GM21447 (cell line): Measurements from ENCODE around the gene C1orf232.

ENCODE experiments used
- ATAC-seq: cut with Tn5 transposase; IDR thresholded peaks from one replicate; pipeline ENCODE4 v1.9.1; 2021; ENCODE audit not compliant: unreplicated experiment

Gene C1orf232

GRCh38 chr1:26180010-26180506 lies 11.3 kb upstream of the C1orf232 start:
- ATAC-seq, result no peak

- ATAC-seq, result no peak
These were observed 8.5 kb upstream of the C1orf232 start, which contains the start of gene CNKSR1 for GRCh38 chr1:26177182-26177684. TSS of gene CNKSR1 (plus strand) at chr1:26177491. CDS start at chr1:26177548, 57 bp downstream.

GRCh38 chr1:26175346-26175745 lies 6.6 kb upstream of the C1orf232 start:
- ATAC-seq, result no peak

- no peak for ATAC-seq
These were observed 2.6 kb upstream of the C1orf232 start, which contains the start of gene ZNF593OS for GRCh38 chr1:26171084-26172072. TSS of gene ZNF593OS (minus strand) at chr1:26171832. CDS start at chr1:26171661, 171 bp downstream.

- no peak for ATAC-seq
These were observed 1.7 kb upstream of the C1orf232 start for GRCh38 chr1:26170472-26170821.

- peak; percentile 87 for ATAC-seq
These were observed 1.1 kb upstream of the C1orf232 start, which contains the start of gene ZNF593 for GRCh38 chr1:26169669-26170471. TSS of gene ZNF593 (plus strand) at chr1:26169908. CDS start at chr1:26169984, 76 bp downstream.

GRCh38 chr1:26169198-26169554 lies 413 bp upstream of the C1orf232 start:
- ATAC-seq, result no peak

GRCh38 chr1:26166719-26167281 lies 2.0 kb downstream of the C1orf232 start:
- ATAC-seq, result no peak

GRCh38 chr1:26164861-26165842 lies 3.6 kb downstream of the C1orf232 start:
- ATAC-seq, result no peak

GRCh38 chr1:26164036-26164860 lies 4.5 kb downstream of the C1orf232 start:
- ATAC-seq, result no peak

GRCh38 chr1:26163684-26164035 lies 5.1 kb downstream of the C1orf232 start:
- no peak for ATAC-seq

GRCh38 chr1:26162220-26162709 lies 6.5 kb downstream of the C1orf232 start:
- no peak for ATAC-seq

GRCh38 chr1:26161415-26162219 lies 7.1 kb downstream of the C1orf232 start:
- ATAC-seq, result no peak

GRCh38 chr1:26160527-26161414 lies 8.0 kb downstream of the C1orf232 start:
- no peak for ATAC-seq

GRCh38 chr1:26159743-26160039 lies 9.1 kb downstream of the C1orf232 start:
- no peak for ATAC-seq

- ATAC-seq, result no peak
These were observed 9.6 kb downstream of the C1orf232 start, which contains the start of gene FAM110D for GRCh38 chr1:26158908-26159742. TSS of gene FAM110D (plus strand) at chr1:26159079. CDS start at chr1:26161292, 2,213 bp downstream.
